Psoas muscle (tissue), 8 donors: Measurements from ENCODE around the gene CCDC88C. TPM values are rescaled to one million over a fixed set of nuclear protein-coding genes. Genes with fewer than 3 reads are reported as not detected.

ENCODE experiments used
- ATAC-seq, 4 donors: fragments of 200-7000 bp; cut with Tn5 transposase; one replicate each; pipeline ENCODE4 v1.9.1; 2020; ENCODE audit warnings: moderate library complexity in 3 of 4, mild to moderate bottlenecking in 2 of 4
- DNase-seq, 2 donors: peaks; one replicate each; pipeline ENCODE4 v3.0.0-alpha.2; 2020
- H3K27ac ChIP-seq: fragments of 200-600 bp; one replicate; pipeline ENCODE4 v1.8.0; 2022
- H3K27me3 ChIP-seq, 3 donors: fragments of 200-600 bp in 1 of 3; one replicate each; pipeline versions ENCODE4 v1.6.1 to v1.8.0; 2013 to 2022; ENCODE audit warnings: low read length in 2 of 3, mild to moderate bottlenecking in 2 of 3, moderate library complexity in 1 of 3; ENCODE audit not compliant: insufficient read depth in 3 of 3
- H3K36me3 ChIP-seq, 2 donors: fragments of 200-600 bp in 1 of 2; one replicate each; pipeline versions ENCODE4 v1.6.1 to v1.8.0; 2013 to 2022; ENCODE audit warnings: low read depth in 1 of 2, mild to moderate bottlenecking in 1 of 2, moderate library complexity in 1 of 2; ENCODE audit not compliant: insufficient read depth in 1 of 2
- H3K4me1 ChIP-seq: fragments of 200-600 bp; one replicate; pipeline ENCODE4 v1.8.0; 2022
- H3K4me3 ChIP-seq: fragments of 200-600 bp; one replicate; pipeline ENCODE4 v1.8.0; 2022; ENCODE audit warnings: mild to moderate bottlenecking
- H3K9me3 ChIP-seq: fragments of 200-600 bp; one replicate; pipeline ENCODE4 v1.8.0; 2022
- WGBS, 3 donors: extraction: QIAGEN DNeasy Blood & Tissue Kit; methylation state at CpG; one replicate each; pipeline versions ENCODE4 v1.1.6 to v1.1.7; 2013; 5-methylcytosine and 5-hydroxymethylcytosine counted together
- intact Hi-C, 2 donors: fragments of 100-400 bp; cut with DNase I; formaldehyde crosslinking; loops; one replicate each; pipeline versions ENCODE4 v1.11.0 to v1.14.2; 2022
- polyA plus RNA-seq, 3 donors: library from polyadenylated mRNA; stranded (reverse); fragments of 200-250 nt; gene quantifications; one replicate each; pipeline ENCODE4 v1.2.3, GENCODE V29; 2013
- total RNA-seq, 4 donors: library from RNA; stranded (reverse); fragmentation: NEBNext Ultra II Directional in 2 of 4; extraction: Animal tissue kit (Norgen Biotek cat#: 25700) in 2 of 4; gene quantifications; one replicate each; pipeline versions ENCODE4 v1.2.1 to v1.2.4, GENCODE V29; 2021 to 2023
- TF ChIP-seq, protein P1 (sequence below): fragments of 200-600 bp; IDR thresholded peaks from one replicate; pipeline ENCODE4 v1.8.0; 2022; ENCODE audit warnings: antibody characterized with exemption
- donor health status: healthy with polysubstance abuse.
- donor health status: DM: no; HTN: no; CAD: no; lungs with moderate emphysema.
- donor health status: Bipolar disorder and iron deficiency.
- donor health status: healthy.
- donor health status: DM: yes; HTN: yes; CAD: no.
- donor health status: DM: no; HTN: no; CAD: no.
- donor health status: DM: no; HTN: no; CAD: no.
- donor health status: DM: yes; HTN: yes; CAD: no.

Gene CCDC88C
- total and polyA plus RNA-seq, 7 donors, result 0.49 to 3.9 (median 2.4) TPM

DNA sequence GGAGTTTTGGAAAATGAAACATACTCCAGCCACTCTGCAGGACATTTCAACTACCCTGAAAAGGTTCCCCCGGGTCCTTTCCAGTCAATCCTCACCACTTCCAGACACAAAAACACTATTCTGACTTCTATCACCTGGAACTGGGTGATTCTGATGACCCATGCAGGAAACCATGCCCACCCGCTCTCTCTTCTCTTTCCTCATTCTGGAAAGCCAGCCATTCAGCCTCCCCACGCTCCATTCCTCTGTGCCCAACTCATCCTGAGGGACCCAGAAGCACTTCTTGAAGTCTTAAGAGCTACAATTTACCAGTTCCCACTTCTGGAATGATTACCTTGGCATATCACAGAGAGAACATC lies 3.2 kb downstream of the CCDC88C start:
- intact Hi-C loops, result no loop called here

DNA sequence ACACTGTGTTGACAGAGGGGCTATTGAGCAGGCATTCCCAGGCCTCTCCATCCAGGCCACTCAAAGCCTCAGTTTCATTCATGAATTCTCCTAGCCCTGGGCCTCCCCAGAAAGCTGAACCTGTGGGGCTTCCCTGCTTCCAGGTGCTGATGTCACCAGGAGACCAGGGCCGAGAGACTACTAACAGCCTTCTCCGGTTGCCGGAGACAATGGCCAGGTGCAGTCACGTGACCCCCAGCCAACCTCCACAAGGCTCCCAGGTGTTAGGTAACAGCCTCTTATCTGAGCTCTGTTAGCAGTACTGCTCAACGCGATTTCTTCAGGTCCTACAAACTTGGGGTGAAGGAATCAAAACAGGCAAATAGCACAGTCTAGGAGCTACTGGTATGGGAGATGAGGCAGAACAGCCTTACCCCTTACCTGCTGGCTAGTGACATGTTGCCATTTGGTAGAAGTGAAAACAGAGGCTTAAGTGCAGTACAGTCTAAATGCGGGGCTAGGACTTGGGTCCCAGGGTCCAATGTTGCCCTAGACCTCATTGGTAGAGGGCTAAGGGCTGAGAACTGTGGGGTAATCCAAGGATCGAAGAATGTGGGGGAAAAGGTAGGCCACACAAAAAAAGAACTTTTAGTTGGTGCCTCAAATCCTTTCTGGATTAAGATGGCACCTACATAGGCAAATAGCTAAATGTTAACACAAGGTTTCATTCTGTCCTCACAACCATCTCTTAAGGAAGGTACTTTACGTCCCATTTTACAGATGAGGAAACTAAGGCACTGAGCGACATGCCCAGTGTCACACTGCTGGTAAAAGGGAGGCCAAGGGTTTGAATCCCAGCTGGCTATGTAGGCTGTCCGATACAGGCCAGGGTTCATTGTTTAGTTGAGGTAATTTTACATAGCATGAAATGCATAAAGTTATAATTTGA lies 3.8 kb downstream of the CCDC88C start:
- intact Hi-C loops, result no loop called here
- ATAC-seq, result no peak
- no peak for DNase-seq
- H3K9me3 ChIP-seq, result no peaks in the 10 kb centered on the region
- peaks cover 0 to 19% (median 10%) of the 10 kb centered on the region in 3 donors for H3K27me3 ChIP-seq
- H3K27ac ChIP-seq, result no peak overlapping the region
- H3K4me3 ChIP-seq, result no peak overlapping the region
- no peaks in the 10 kb centered on the region for H3K36me3 ChIP-seq
- TF ChIP-seq, protein P1, sequence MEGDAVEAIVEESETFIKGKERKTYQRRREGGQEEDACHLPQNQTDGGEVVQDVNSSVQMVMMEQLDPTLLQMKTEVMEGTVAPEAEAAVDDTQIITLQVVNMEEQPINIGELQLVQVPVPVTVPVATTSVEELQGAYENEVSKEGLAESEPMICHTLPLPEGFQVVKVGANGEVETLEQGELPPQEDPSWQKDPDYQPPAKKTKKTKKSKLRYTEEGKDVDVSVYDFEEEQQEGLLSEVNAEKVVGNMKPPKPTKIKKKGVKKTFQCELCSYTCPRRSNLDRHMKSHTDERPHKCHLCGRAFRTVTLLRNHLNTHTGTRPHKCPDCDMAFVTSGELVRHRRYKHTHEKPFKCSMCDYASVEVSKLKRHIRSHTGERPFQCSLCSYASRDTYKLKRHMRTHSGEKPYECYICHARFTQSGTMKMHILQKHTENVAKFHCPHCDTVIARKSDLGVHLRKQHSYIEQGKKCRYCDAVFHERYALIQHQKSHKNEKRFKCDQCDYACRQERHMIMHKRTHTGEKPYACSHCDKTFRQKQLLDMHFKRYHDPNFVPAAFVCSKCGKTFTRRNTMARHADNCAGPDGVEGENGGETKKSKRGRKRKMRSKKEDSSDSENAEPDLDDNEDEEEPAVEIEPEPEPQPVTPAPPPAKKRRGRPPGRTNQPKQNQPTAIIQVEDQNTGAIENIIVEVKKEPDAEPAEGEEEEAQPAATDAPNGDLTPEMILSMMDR, result no peak
- peaks cover 4% of the 10 kb centered on the region for H3K4me1 ChIP-seq
- WGBS, 3 donors, result 76 to 83% (median 81%) methylated on average over 11 of the region's 11 CpGs

More for the DNA sequence above, 3.2 kb downstream of the CCDC88C start:
- Histone ChIP-seq H3K9me3 (no peaks in the 10 kb centered on the region), H3K27me3 (peaks cover 0 to 19% (median 10%) of the 10 kb centered on the region in 3 donors), H3K4me1 (peaks cover 4% of the 10 kb centered on the region), H3K36me3 (no peaks in the 10 kb centered on the region), H3K4me3 (no peak overlapping the region), H3K27ac (no peak overlapping the region)
- 92 to 95% (median 92%) methylated on average over 3 of the region's 3 CpGs for WGBS, 3 donors
- DNase-seq, result no peak
- no peak for ATAC-seq
- TF ChIP-seq, protein P1, result no peak

DNA sequence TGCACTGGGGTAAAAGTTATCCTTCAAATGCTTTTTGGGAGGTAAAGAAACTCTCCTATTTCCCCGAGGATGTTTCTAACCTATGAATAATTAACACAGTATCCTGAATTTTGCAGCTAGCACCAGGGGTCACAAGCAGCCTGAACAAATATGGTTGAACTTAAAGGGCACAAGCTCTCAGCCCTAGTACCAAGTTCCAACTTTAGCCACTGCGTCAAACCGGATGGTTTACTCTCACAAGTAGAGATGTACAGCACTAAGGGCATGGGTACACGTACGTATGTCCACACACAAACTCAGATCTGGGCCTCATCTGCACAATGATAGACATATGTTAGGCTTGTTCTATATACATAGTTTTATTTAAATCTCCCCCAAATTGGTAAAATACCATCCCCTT lies 4.7 kb downstream of the CCDC88C start:
- Histone ChIP-seq H3K4me1 (no peaks in the 10 kb centered on the region), H3K27me3 (peaks cover 0 to 12% (median 10%) of the 10 kb centered on the region in 3 donors), H3K9me3 (no peaks in the 10 kb centered on the region), H3K4me3 (no peak overlapping the region), H3K27ac (no peak overlapping the region), H3K36me3 (no peaks in the 10 kb centered on the region)
- TF ChIP-seq, protein P1, result no peak
- WGBS, 3 donors, result 76 to 92% (median 90%) methylated on average over 5 of the region's 5 CpGs
- intact Hi-C loops, result no loop called here
- DNase-seq (no peak), ATAC-seq (no peak)

DNA sequence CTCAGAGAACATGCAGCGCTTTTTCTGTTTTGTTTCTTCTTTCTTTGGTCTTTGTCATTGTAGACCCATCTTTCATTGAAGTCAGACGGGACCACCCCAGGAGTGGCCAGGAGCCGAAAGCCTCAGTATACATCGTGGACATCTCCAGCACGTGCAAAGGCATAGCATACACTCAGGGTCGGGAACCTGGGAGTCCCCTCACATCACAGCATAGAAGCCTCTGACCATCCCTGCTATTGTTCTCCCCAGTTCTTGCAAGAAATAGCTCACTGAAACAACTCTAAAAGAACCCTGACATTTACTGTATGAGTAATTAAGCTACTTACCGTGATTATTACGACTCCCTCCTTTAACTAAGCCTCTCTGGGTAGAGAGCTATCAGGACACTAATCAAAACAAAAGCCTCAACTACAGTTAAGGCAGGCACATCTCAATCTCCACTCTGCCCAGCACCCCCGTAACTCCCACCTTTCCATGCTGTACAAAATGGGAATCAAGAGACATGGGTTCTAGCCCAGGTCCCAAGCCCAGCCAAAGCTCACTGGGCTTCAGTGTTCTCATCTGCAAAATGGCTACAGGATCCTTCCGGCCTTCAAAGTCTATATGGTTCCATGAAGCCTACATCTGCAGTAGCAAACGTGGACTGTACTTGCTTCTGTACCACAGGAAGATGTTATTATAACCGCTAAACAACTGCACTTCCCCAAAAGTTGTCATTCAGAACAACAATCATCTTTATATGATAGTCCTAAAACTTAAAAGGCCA lies 6.7 kb downstream of the CCDC88C start:
- no peaks in the 10 kb centered on the region for H3K4me1 ChIP-seq
- no peak overlapping the region for H3K27ac ChIP-seq
- TF ChIP-seq, protein P1, result no peak
- peaks cover 0 to 3% (median 0%) of the 10 kb centered on the region in 3 donors for H3K27me3 ChIP-seq
- ATAC-seq (no peak), DNase-seq (no peak)
- WGBS, 3 donors, result 70 to 76% (median 72%) methylated on average over 12 of the region's 12 CpGs
- no peak overlapping the region for H3K4me3 ChIP-seq
- intact Hi-C loops, result no loop called here
- no peaks in the 10 kb centered on the region for H3K9me3 ChIP-seq
- H3K36me3 ChIP-seq, result no peaks in the 10 kb centered on the region
